ENCODE results near the gene MYO16.

- no peak for TF ChIP-seq CTCF (IDR thresholded peaks at IDR 0.05)
- no peak for TF ChIP-seq ZFX (IDR thresholded peaks at IDR 0.05; ENCODE audit: borderline replicate concordance)
Measured at GRCh38 chr13:108813587-108814170, 184.3 kb downstream of the MYO16 start.
